ENCODE results near the gene CD59. TPM values are rescaled to one million over a fixed set of nuclear protein-coding genes. Genes with fewer than 3 reads are reported as not detected.

The CD59 gene
- total RNA-seq, 4 donors from 2014 or later, result 476 to 717 (median 695) TPM

DNA sequence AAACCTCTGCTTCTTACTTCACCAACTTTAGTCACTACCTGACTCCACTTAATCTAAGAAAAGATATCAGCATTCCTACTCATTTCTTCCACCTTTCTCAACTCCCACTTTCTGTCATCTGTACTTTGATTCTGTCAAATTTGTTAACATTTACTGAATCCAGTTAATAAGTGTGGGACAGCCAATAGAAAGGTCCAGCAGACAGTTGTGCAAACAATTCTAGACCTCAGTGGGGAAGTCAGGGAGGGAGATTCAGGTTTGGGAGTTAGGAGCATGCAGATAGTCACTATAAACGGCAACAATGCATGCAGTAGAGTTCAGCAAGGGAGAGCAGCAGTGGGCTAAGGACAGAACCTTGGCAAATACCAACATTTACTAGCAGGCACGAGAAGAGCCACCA lies 34.0 kb upstream of the CD59 start:
- H3K27me3 ChIP-seq, result no peaks in the 10 kb centered on the region
- ATAC-seq (no peak), DNase-seq (no peak)
- in situ Hi-C loops (cut with MboI; ENCODE audit: low sequenced_read_pairs in 4 of 4) (loop anchor here in 2 of 4 donors (25.0 kb wide), 1 partner anchor 608 kb away; the partner anchor contains the start of gene CSTF3 (in 2 of the 2)), intact Hi-C loops (cut with DNase I; ENCODE audit: low total_unique reads) (loop anchor here (5.0 to 10.0 kb wide), 2 partner anchors 335 to 1147 kb away; partner anchors contain the start of genes APIP, NAT10 and PDHX)
- H3K27ac ChIP-seq, result peak overlapping the region in 1 of 4 donors; percentile 3
- peaks cover 0 to 34% of the 10 kb centered on the region in 2 donors for H3K36me3 ChIP-seq
- H3K4me1 ChIP-seq, result peaks cover 27% of the 10 kb centered on the region in 2 donors
- TF ChIP-seq POLR2A (IDR thresholded peaks at IDR 0.05), result no peak
- TF ChIP-seq, protein P1, sequence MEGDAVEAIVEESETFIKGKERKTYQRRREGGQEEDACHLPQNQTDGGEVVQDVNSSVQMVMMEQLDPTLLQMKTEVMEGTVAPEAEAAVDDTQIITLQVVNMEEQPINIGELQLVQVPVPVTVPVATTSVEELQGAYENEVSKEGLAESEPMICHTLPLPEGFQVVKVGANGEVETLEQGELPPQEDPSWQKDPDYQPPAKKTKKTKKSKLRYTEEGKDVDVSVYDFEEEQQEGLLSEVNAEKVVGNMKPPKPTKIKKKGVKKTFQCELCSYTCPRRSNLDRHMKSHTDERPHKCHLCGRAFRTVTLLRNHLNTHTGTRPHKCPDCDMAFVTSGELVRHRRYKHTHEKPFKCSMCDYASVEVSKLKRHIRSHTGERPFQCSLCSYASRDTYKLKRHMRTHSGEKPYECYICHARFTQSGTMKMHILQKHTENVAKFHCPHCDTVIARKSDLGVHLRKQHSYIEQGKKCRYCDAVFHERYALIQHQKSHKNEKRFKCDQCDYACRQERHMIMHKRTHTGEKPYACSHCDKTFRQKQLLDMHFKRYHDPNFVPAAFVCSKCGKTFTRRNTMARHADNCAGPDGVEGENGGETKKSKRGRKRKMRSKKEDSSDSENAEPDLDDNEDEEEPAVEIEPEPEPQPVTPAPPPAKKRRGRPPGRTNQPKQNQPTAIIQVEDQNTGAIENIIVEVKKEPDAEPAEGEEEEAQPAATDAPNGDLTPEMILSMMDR (IDR thresholded peaks at IDR 0.05 in 4 of 5, conservative IDR thresholded peaks at IDR 0.05 in 1 of 5), result no peak
- H3K4me3 ChIP-seq, result no peak overlapping the region
- H3K9me3 ChIP-seq, result no peaks in the 10 kb centered on the region

DNA sequence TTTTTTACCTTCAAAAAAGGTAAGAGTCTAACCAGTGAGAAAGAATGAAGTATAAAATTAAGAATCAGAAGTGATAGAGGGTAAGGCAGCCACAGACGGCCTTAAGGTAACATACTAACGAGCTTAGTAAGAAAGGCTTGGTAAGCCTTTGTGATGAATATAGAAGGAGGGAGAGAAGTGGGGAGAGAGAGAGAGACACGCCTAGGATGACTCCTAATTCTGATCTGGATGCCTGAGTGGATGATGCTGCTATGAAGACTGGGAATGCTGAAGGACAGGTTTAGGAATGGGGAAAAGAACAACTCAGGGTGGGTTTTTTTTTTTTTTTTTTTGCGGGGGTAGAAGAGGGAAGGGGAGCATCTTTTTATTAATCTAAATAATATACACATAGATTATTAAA lies 33.3 kb upstream of the CD59 start:
- H3K27me3 ChIP-seq, result no peaks in the 10 kb centered on the region
- H3K27ac ChIP-seq, result no peak overlapping the region
- peaks cover 20 to 27% of the 10 kb centered on the region in 2 donors for H3K4me1 ChIP-seq
- ATAC-seq (no peak), DNase-seq (no peak)
- intact Hi-C loops (cut with DNase I; ENCODE audit: low total_unique reads) (no loop called here), in situ Hi-C loops (cut with MboI; ENCODE audit: low sequenced_read_pairs in 4 of 4) (loop anchor here in 2 of 4 donors (25.0 kb wide), 1 partner anchor 607 kb away; the partner anchor contains the start of gene CSTF3 (in 2 of the 2))
- TF ChIP-seq, protein P1 (IDR thresholded peaks at IDR 0.05 in 4 of 5, conservative IDR thresholded peaks at IDR 0.05 in 1 of 5), result no peak
- no peak for TF ChIP-seq POLR2A (IDR thresholded peaks at IDR 0.05)
- no peaks in the 10 kb centered on the region for H3K9me3 ChIP-seq
- peaks cover 0 to 39% of the 10 kb centered on the region in 2 donors for H3K36me3 ChIP-seq
- no peak overlapping the region for H3K4me3 ChIP-seq

DNA sequence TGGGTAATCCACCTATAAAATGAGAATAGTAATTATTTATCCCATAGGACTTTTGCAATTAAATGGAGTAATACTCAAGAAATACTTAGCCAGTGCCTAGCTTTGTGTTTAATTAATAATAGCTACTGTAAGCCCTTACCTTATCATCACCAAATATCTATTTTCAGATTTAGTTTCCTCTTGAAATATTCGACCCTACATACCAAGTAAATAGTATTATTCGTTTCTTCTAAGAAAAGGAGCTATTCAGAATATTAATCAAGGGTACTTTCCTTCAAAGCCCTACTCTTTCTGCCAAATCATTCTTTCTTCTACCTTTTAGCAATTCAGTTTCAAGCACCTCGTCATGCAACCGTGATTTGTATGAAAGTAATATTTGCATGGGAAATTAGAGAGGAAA lies 31.4 kb upstream of the CD59 start:
- intact Hi-C loops (cut with DNase I; ENCODE audit: low total_unique reads) (no loop called here), in situ Hi-C loops (cut with MboI; ENCODE audit: low sequenced_read_pairs in 4 of 4) (loop anchor here in 2 of 4 donors (25.0 kb wide), 1 partner anchor 605 kb away; the partner anchor contains the start of gene CSTF3 (in 2 of the 2))
- Histone ChIP-seq H3K4me3 (no peak overlapping the region), H3K36me3 (peaks cover 0 to 58% of the 10 kb centered on the region in 2 donors), H3K27ac (no peak overlapping the region), H3K27me3 (no peaks in the 10 kb centered on the region), H3K9me3 (no peaks in the 10 kb centered on the region), H3K4me1 (peaks cover 10 to 19% of the 10 kb centered on the region in 2 donors)
- no peak for DNase-seq
- ATAC-seq, result no peak
- TF ChIP-seq, protein P1 (IDR thresholded peaks at IDR 0.05 in 4 of 5, conservative IDR thresholded peaks at IDR 0.05 in 1 of 5), result no peak
- TF ChIP-seq POLR2A (IDR thresholded peaks at IDR 0.05), result no peak

DNA sequence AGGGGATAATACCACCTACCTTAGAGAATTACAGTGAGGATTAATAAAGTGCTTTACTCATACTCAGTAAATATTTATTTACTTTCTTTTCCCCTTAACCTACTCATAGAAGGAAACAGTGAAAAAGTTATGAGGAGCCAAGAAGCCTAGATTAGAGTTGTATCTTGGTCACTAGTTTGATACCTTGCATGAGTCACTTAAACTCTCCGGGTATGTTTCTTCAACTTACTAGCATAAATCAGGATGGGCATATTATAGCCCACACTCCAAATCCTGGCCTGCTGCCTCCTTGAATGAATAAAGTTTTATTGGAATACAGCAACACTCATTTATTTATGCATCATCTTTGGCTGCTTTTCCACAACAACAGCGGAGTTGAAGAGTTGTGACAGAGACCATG lies 29.9 kb upstream of the CD59 start:
- H3K4me3 ChIP-seq, result no peak overlapping the region
- intact Hi-C loops (cut with DNase I; ENCODE audit: low total_unique reads) (no loop called here), in situ Hi-C loops (cut with MboI; ENCODE audit: low sequenced_read_pairs in 4 of 4) (loop anchor here in 2 of 4 donors (25.0 kb wide), 1 partner anchor 604 kb away; the partner anchor contains the start of gene CSTF3 (in 2 of the 2))
- TF ChIP-seq, protein P1 (IDR thresholded peaks at IDR 0.05 in 4 of 5, conservative IDR thresholded peaks at IDR 0.05 in 1 of 5), result no peak
- TF ChIP-seq POLR2A (IDR thresholded peaks at IDR 0.05), result no peak
- H3K4me1 ChIP-seq, result peaks cover 0 to 3% of the 10 kb centered on the region in 2 donors
- ATAC-seq (no peak), DNase-seq (no peak)
- H3K27ac ChIP-seq, result no peak overlapping the region
- no peaks in the 10 kb centered on the region for H3K9me3 ChIP-seq
- H3K36me3 ChIP-seq, result peaks cover 0 to 59% of the 10 kb centered on the region in 2 donors
- no peaks in the 10 kb centered on the region for H3K27me3 ChIP-seq
